HAP-1 (cell line): Measurements from ENCODE around the gene KSR2.

Source experiments
- DNase-seq, 2 experiments: peaks; one replicate each; pipeline ENCODE4 v3.0.0-alpha.2; 2016 to 2020; ENCODE audit warnings: low spot score in 2 of 2
- H3K27me3 ChIP-seq: fragments of 250-450 bp; sonication (Bioruptor Pico); 2 replicates; pipeline ENCODE4 v1.5.1; 2020; ENCODE audit warnings: low read depth, mild to moderate bottlenecking, moderate library complexity
- H3K36me3 ChIP-seq: fragments of 250-450 bp; sonication (Bioruptor Pico); replicated peaks from 2 replicates; pipeline ENCODE4 v1.5.1; 2020; ENCODE audit warnings: mild to moderate bottlenecking
- H3K4me1 ChIP-seq: fragments of 250-450 bp; sonication (Bioruptor Pico); 2 replicates; pipeline ENCODE4 v1.5.1; 2020; ENCODE audit warnings: mild to moderate bottlenecking
- H3K4me3 ChIP-seq: fragments of 250-450 bp; sonication (Bioruptor Pico); 2 replicates; pipeline ENCODE4 v1.5.1; 2020; ENCODE audit warnings: mild to moderate bottlenecking, moderate library complexity
- H3K9me3 ChIP-seq: fragments of 250-450 bp; sonication (Bioruptor Pico); 2 replicates; pipeline ENCODE4 v1.5.1; 2020; ENCODE audit warnings: mild to moderate bottlenecking, moderate library complexity
- in situ Hi-C: fragments of 300-500 bp; cut with MboI; formaldehyde crosslinking; loops from 3 replicates; pipeline ENCODE4 v1.14.3; 2020; ENCODE audit warnings: low sequenced_read_pairs, inconsistent platforms, mixed read lengths

KSR2 gene

GRCh38 chr12:117472983-117473382 is 495.8 kb downstream of the KSR2 start:
- no peaks in the 10 kb centered on the region for H3K36me3 ChIP-seq
- peak in 1 of 2 experiments; percentile 53 for DNase-seq
- H3K4me1 ChIP-seq = no peaks in the 10 kb centered on the region
- no peaks in the 10 kb centered on the region for H3K27me3 ChIP-seq
- H3K4me3 ChIP-seq = no peak overlapping the region
- in situ Hi-C loops = no loop called here
- H3K9me3 ChIP-seq = no peaks in the 10 kb centered on the region

- H3K4me3 ChIP-seq = no peak overlapping the region
- no peaks in the 10 kb centered on the region for H3K9me3 ChIP-seq
- DNase-seq = no peak
- H3K27me3 ChIP-seq = no peaks in the 10 kb centered on the region
- no peaks in the 10 kb centered on the region for H3K4me1 ChIP-seq
- H3K36me3 ChIP-seq = no peaks in the 10 kb centered on the region
- in situ Hi-C loops = no loop called here
Measured at GRCh38 chr12:117470804-117471203, 498.0 kb downstream of the KSR2 start.

- no peaks in the 10 kb centered on the region for H3K9me3 ChIP-seq
- no peaks in the 10 kb centered on the region for H3K36me3 ChIP-seq
- H3K4me3 ChIP-seq = no peak overlapping the region
- DNase-seq = no peak
- H3K27me3 ChIP-seq = no peaks in the 10 kb centered on the region
- no peaks in the 10 kb centered on the region for H3K4me1 ChIP-seq
- in situ Hi-C loops = no loop called here
Measured at GRCh38 chr12:117469883-117470483, 498.8 kb downstream of the KSR2 start.

GRCh38 chr12:117468016-117468415 is 500.8 kb downstream of the KSR2 start:
- H3K4me3 ChIP-seq = no peak overlapping the region
- in situ Hi-C loops = no loop called here
- no peaks in the 10 kb centered on the region for H3K27me3 ChIP-seq
- no peak for DNase-seq
- H3K9me3 ChIP-seq = no peaks in the 10 kb centered on the region
- H3K36me3 ChIP-seq = no peaks in the 10 kb centered on the region
- no peaks in the 10 kb centered on the region for H3K4me1 ChIP-seq

DNA sequence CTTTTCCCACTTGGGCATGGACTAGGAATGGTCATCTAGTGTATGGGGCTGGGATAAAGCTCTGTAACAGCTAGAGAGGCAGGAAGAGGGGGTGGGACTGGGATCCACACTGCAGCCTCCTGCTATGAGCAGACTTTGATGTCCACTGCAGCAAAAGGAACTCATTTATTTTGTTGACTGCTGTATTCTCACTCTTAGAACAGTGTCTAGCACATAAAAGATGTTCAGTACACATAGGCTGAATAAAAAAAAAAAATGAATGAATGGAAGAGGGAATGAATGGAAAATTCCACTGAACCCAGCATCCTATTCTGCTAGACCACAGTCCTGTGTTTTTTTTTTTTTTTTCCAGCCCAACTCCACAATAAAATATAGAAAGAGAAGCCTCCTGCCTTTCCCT is 501.2 kb downstream of the KSR2 start:
- no peak for DNase-seq
- no peaks in the 10 kb centered on the region for H3K36me3 ChIP-seq
- in situ Hi-C loops = no loop called here
- H3K4me3 ChIP-seq = no peak overlapping the region
- no peaks in the 10 kb centered on the region for H3K4me1 ChIP-seq
- no peaks in the 10 kb centered on the region for H3K27me3 ChIP-seq
- no peaks in the 10 kb centered on the region for H3K9me3 ChIP-seq

GRCh38 chr12:117466677-117467362 is 502.0 kb downstream of the KSR2 start:
- no peaks in the 10 kb centered on the region for H3K27me3 ChIP-seq
- no peaks in the 10 kb centered on the region for H3K9me3 ChIP-seq
- no peaks in the 10 kb centered on the region for H3K4me1 ChIP-seq
- in situ Hi-C loops = no loop called here
- no peak for DNase-seq
- no peaks in the 10 kb centered on the region for H3K36me3 ChIP-seq
- H3K4me3 ChIP-seq = no peak overlapping the region

DNA sequence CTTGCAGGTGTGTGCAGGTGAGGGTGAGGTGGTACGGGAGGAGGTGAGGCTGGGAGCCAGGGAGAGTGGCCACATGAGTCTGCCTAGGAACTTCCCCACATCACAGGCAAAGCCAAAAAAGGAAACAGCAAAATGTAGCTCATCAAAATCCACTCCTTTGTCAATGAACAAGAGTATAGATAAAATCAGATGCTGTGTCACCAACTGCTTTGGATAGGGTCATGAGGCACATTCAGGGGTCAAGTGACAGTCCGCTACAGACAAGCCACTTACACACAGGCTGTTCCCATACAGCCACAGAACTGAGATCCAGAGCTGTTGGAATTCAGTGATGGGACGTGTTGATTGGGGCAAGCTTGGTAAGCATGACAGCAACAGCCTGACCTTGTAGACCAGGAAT is 507.1 kb downstream of the KSR2 start:
- H3K36me3 ChIP-seq = no peaks in the 10 kb centered on the region
- H3K9me3 ChIP-seq = no peaks in the 10 kb centered on the region
- H3K4me3 ChIP-seq = no peak overlapping the region
- H3K27me3 ChIP-seq = no peaks in the 10 kb centered on the region
- H3K4me1 ChIP-seq = no peaks in the 10 kb centered on the region
- DNase-seq = no peak
- in situ Hi-C loops = no loop called here

GRCh38 chr12:117459229-117459628 is 509.6 kb downstream of the KSR2 start:
- Histone ChIP-seq H3K27me3 (no peaks in the 10 kb centered on the region), H3K4me1 (no peaks in the 10 kb centered on the region), H3K4me3 (no peak overlapping the region), H3K36me3 (no peaks in the 10 kb centered on the region), H3K9me3 (no peaks in the 10 kb centered on the region)
- in situ Hi-C loops = no loop called here
- no peak for DNase-seq

- H3K27me3 ChIP-seq = no peaks in the 10 kb centered on the region
- no peaks in the 10 kb centered on the region for H3K36me3 ChIP-seq
- no peak overlapping the region for H3K4me3 ChIP-seq
- in situ Hi-C loops = no loop called here
- H3K4me1 ChIP-seq = no peaks in the 10 kb centered on the region
- H3K9me3 ChIP-seq = no peaks in the 10 kb centered on the region
- DNase-seq = no peak
Measured at GRCh38 chr12:117457189-117457588, 511.6 kb downstream of the KSR2 start.

DNA sequence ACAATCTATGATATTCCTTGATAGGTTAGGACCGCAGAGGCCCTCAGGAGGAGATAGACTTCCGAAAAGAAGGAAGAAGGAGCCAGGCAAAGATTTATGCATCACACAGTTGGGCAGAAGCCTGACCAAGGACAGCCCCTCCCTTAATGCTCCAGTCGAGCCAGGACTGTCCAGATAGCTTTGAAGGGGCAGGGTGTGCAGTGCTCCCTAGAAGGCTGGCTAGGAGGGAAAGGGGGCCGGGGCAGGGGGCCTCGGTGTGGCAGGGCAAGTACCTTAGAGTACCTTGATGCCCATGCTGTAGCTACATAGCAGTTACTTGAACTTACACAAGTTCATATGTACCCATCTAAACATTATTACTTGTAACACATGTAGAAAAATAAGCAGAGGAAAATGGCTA is 512.7 kb downstream of the KSR2 start:
- in situ Hi-C loops = no loop called here

DNA sequence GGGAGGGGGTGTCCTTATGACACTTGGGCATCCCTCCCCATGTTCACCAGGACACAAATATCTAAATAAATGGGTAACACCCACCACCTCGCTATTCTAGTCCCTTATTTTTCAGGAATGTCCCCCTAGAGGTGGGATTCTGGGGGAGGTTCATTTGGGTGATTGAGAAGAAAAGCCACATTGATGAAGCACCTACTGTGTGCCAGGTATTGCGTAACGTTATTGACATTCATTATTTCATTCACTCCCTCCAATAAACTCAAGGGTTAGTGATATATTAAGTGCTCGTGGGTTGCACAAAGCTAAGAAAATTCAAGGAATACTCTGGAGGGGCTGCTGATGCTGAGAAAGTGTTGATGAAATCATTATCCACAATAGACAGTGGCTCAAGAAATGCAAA is 514.8 kb downstream of the KSR2 start:
- in situ Hi-C loops = no loop called here
- Histone ChIP-seq H3K27me3 (no peaks in the 10 kb centered on the region), H3K4me1 (no peaks in the 10 kb centered on the region), H3K9me3 (no peaks in the 10 kb centered on the region), H3K4me3 (no peak overlapping the region), H3K36me3 (no peaks in the 10 kb centered on the region)
- DNase-seq = no peak

More for the DNA sequence above, 512.7 kb downstream of the KSR2 start:
- Histone ChIP-seq H3K4me1 (no peaks in the 10 kb centered on the region), H3K36me3 (no peaks in the 10 kb centered on the region), H3K9me3 (no peaks in the 10 kb centered on the region), H3K27me3 (no peaks in the 10 kb centered on the region), H3K4me3 (no peak overlapping the region)
- no peak for DNase-seq

GRCh38 chr12:117452112-117452511 is 516.7 kb downstream of the KSR2 start:
- no peaks in the 10 kb centered on the region for H3K9me3 ChIP-seq
- in situ Hi-C loops = no loop called here
- H3K36me3 ChIP-seq = no peaks in the 10 kb centered on the region
- H3K4me3 ChIP-seq = no peak overlapping the region
- no peaks in the 10 kb centered on the region for H3K4me1 ChIP-seq
- no peak for DNase-seq
- H3K27me3 ChIP-seq = no peaks in the 10 kb centered on the region

GRCh38 chr12:117450209-117450608 is 518.6 kb downstream of the KSR2 start:
- Histone ChIP-seq H3K9me3 (no peaks in the 10 kb centered on the region), H3K27me3 (no peaks in the 10 kb centered on the region), H3K36me3 (no peaks in the 10 kb centered on the region), H3K4me3 (no peak overlapping the region), H3K4me1 (no peaks in the 10 kb centered on the region)
- in situ Hi-C loops = no loop called here
- DNase-seq = no peak

DNA sequence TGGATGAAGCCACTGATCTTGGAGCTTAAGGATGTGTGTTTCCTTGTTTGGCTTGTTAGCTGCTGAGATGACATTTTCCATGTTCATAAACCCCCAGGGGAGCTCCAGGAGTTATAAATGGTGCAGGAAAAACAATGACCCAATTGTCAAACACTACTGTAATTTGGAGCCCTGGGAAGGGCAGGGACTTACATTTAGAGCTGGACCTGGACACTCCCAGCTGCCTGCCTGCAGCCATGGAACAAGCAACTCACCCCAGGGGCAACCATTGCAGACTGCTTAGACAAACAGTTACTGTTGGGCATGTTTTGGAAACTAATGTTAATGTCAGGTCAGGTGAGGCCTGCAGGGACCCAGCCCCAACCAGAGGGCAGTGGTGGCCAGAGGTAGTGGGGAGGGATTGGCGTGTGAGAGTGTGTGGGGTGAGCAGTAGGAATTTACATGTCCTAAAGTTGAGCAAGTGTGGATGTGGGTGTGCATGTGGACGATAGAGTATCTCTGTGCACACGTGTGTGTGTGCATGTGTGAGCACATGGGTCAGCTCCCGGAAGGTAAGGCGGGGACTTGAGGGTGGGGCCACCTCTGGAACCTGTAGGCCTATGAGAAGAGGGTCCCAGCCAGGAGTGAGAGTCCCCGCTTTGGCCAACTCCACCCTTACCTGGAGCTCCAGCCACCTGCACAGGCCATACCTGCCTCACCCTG is 521.0 kb downstream of the KSR2 start:
- no peaks in the 10 kb centered on the region for H3K9me3 ChIP-seq
- no peaks in the 10 kb centered on the region for H3K27me3 ChIP-seq
- H3K4me1 ChIP-seq = no peaks in the 10 kb centered on the region
- no peaks in the 10 kb centered on the region for H3K36me3 ChIP-seq
- H3K4me3 ChIP-seq = no peak overlapping the region
- in situ Hi-C loops = no loop called here
- DNase-seq = no peak
